IMR-90 (cell line): Measurements from ENCODE around the gene PDE4A.

ENCODE experiments used
- BHLHE40 ChIP-seq: fragments of 150-350 bp; IDR thresholded peaks from 2 replicates; pipeline ENCODE4 v1.6.1; 2016; ENCODE audit warnings: mild to moderate bottlenecking, low read depth, low read length
- CEBPB ChIP-seq: IDR thresholded peaks from 2 replicates; pipeline ENCODE4 v1.6.1; 2012; ENCODE audit warnings: low read depth, low read length, improper control_type of control experiment
- MAFK ChIP-seq: IDR thresholded peaks from 2 replicates; pipeline ENCODE4 v1.6.1; 2012; ENCODE audit warnings: low read depth, low read length, improper control_type of control experiment
- MAZ ChIP-seq: IDR thresholded peaks from 2 replicates; pipeline ENCODE4 v1.6.1; 2012; ENCODE audit warnings: low read depth, mild to moderate bottlenecking, low read length, improper control_type of control experiment, moderate library complexity, borderline replicate concordance
- POLR2A ChIP-seq: IDR thresholded peaks from 2 replicates; pipeline ENCODE4 v1.6.1; 2012; ENCODE audit warnings: mild to moderate bottlenecking, low read depth, low read length
- RFX5 ChIP-seq: IDR thresholded peaks from 2 replicates; pipeline ENCODE4 v1.8.0; 2012; ENCODE audit warnings: low read depth, mild to moderate bottlenecking, low read length, moderate library complexity
- SMC3 ChIP-seq: fragments of 150-350 bp; IDR thresholded peaks from 2 replicates; pipeline ENCODE4 v1.6.1; 2016; ENCODE audit warnings: low read depth, mild to moderate bottlenecking, antibody characterized with exemption, low read length, moderate library complexity
- TF ChIP-seq, protein P1 (sequence below): fragments of 150-350 bp; IDR thresholded peaks from 2 replicates; pipeline ENCODE4 v1.6.1; 2016; ENCODE audit warnings: low read depth, mild to moderate bottlenecking, low read length, moderate library complexity, borderline replicate concordance
- TF ChIP-seq, protein P2 (sequence below): conservative IDR thresholded peaks from 2 replicates; pipeline ENCODE4 v1.5.1; 2012; ENCODE audit warnings: mild to moderate bottlenecking, low read depth, low read length, improper control_type of control experiment

DNA sequence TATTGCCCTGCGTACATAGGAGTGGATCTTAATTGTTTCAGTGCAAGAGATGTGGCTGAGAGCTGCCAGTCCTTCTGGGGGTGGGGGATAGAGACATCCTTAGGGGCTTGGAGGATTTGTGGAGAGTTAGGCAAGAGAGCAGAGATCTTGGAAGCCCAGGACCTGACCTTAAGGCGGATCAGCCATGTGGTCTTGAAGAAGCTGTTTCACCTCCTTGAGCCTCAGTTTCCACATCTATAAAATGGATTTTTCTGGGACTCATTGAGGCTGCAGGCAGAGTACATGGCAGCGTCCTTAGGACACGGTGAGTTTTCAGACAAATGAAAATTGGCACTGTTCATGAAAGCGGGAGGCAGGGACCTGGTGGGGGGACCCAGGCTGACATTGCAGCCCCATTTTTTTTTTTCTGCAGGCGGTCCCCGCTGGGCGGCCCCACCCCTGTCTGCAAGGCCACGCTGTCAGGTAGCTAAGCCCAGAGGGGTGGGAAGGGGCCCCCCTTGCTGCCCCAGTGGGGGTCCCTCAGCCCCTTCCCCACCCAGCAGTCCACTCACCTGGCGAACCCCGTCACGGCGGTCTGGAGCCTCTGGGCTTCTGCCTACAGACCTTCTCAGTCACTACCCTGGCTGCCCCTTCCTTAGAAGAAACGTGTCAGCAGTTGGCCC, 30.0 kb downstream of the PDE4A start:
- no peak for TF ChIP-seq POLR2A
- TF ChIP-seq, protein P1, sequence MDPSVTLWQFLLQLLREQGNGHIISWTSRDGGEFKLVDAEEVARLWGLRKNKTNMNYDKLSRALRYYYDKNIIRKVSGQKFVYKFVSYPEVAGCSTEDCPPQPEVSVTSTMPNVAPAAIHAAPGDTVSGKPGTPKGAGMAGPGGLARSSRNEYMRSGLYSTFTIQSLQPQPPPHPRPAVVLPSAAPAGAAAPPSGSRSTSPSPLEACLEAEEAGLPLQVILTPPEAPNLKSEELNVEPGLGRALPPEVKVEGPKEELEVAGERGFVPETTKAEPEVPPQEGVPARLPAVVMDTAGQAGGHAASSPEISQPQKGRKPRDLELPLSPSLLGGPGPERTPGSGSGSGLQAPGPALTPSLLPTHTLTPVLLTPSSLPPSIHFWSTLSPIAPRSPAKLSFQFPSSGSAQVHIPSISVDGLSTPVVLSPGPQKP = no peak
- no peak for TF ChIP-seq MAZ
- TF ChIP-seq, protein P2, sequence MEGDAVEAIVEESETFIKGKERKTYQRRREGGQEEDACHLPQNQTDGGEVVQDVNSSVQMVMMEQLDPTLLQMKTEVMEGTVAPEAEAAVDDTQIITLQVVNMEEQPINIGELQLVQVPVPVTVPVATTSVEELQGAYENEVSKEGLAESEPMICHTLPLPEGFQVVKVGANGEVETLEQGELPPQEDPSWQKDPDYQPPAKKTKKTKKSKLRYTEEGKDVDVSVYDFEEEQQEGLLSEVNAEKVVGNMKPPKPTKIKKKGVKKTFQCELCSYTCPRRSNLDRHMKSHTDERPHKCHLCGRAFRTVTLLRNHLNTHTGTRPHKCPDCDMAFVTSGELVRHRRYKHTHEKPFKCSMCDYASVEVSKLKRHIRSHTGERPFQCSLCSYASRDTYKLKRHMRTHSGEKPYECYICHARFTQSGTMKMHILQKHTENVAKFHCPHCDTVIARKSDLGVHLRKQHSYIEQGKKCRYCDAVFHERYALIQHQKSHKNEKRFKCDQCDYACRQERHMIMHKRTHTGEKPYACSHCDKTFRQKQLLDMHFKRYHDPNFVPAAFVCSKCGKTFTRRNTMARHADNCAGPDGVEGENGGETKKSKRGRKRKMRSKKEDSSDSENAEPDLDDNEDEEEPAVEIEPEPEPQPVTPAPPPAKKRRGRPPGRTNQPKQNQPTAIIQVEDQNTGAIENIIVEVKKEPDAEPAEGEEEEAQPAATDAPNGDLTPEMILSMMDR = no peak
- TF ChIP-seq RFX5 = no peak
- TF ChIP-seq SMC3 = no peak
- TF ChIP-seq CEBPB = no peak
- TF ChIP-seq BHLHE40 = no peak
- TF ChIP-seq MAFK = no peak
